ENCODE results near the gene TTC21A.

- TF ChIP-seq KLF1 (tag by site-specific recombination; IDR thresholded peaks at IDR 0.05) (no peak), KLF10 (tag by site-specific recombination; IDR thresholded peaks at IDR 0.05) (no peak), CTCF (tag by site-specific recombination; IDR thresholded peaks at IDR 0.05) (no peak), ZNF324 (tag by site-specific recombination; IDR thresholded peaks at IDR 0.05) (no peak), ZNF274 (IDR thresholded peaks at IDR 0.05; ENCODE audit: low read length) (no peak), ZNF274 (tag by site-specific recombination; IDR thresholded peaks at IDR 0.05; ENCODE audit: borderline replicate concordance) (no peak), ZBTB10 (tag by site-specific recombination; IDR thresholded peaks at IDR 0.05) (no peak), PBX3 (CRISPR knock-in tag; IDR thresholded peaks at IDR 0.05) (no peak)
Measured at GRCh38 chr3:39177708-39178332, 70.3 kb downstream of the TTC21A start.
